GM19467 (cell line): ENCODE data around the gene SRRM3.
"Not testable (repeated sequence)": the region's sequence is repeated elsewhere in the genome, so short reads cannot be mapped to it uniquely, and the experiment has no call there.

ENCODE experiments used
- ATAC-seq: cut with Tn5 transposase; IDR thresholded peaks from one replicate; pipeline ENCODE4 v1.9.1; 2021; ENCODE audit warnings: mild to moderate bottlenecking, moderate library complexity; ENCODE audit not compliant: unreplicated experiment

The SRRM3 gene

GRCh38 chr7:76189276-76189675 lies 12.4 kb upstream of the SRRM3 start:
- ATAC-seq: no peak

- no peak for ATAC-seq
These were observed 9.9 kb upstream of the SRRM3 start for GRCh38 chr7:76191783-76192240.

GRCh38 chr7:76193466-76193865 lies 8.2 kb upstream of the SRRM3 start:
- ATAC-seq: no peak

GRCh38 chr7:76193883-76194282 lies 7.8 kb upstream of the SRRM3 start:
- no peak for ATAC-seq

GRCh38 chr7:76196786-76197185 lies 4.9 kb upstream of the SRRM3 start:
- ATAC-seq: no peak

GRCh38 chr7:76198202-76198601 lies 3.5 kb upstream of the SRRM3 start:
- no peak for ATAC-seq

- no peak for ATAC-seq
These were observed 952 bp downstream of the SRRM3 start for GRCh38 chr7:76202666-76203030.

- no peak for ATAC-seq
These were observed 2.5 kb downstream of the SRRM3 start for GRCh38 chr7:76204147-76204546.

- ATAC-seq: no peak
These were observed 4.9 kb downstream of the SRRM3 start for GRCh38 chr7:76206633-76207032.

GRCh38 chr7:76209310-76209709 lies 7.6 kb downstream of the SRRM3 start:
- ATAC-seq: no peak

- ATAC-seq: no peak
These were observed 9.5 kb downstream of the SRRM3 start for GRCh38 chr7:76211216-76211615.

GRCh38 chr7:76215349-76215748 lies 13.7 kb downstream of the SRRM3 start:
- ATAC-seq: not testable (repeated sequence)

- no peak for ATAC-seq
These were observed 14.8 kb downstream of the SRRM3 start for GRCh38 chr7:76216381-76217082.

- ATAC-seq: no peak
These were observed 16.4 kb downstream of the SRRM3 start for GRCh38 chr7:76217942-76218566.

GRCh38 chr7:76220185-76221057 lies 18.7 kb downstream of the SRRM3 start:
- ATAC-seq: no peak

- no peak for ATAC-seq
These were observed 20.6 kb downstream of the SRRM3 start for GRCh38 chr7:76222333-76222732.

GRCh38 chr7:76222839-76223238 lies 21.1 kb downstream of the SRRM3 start:
- ATAC-seq: no peak

GRCh38 chr7:76223286-76223972 lies 21.7 kb downstream of the SRRM3 start:
- no peak for ATAC-seq

- no peak for ATAC-seq
These were observed 23.0 kb downstream of the SRRM3 start for GRCh38 chr7:76224695-76225094.

GRCh38 chr7:76225379-76225778 lies 23.7 kb downstream of the SRRM3 start:
- ATAC-seq: no peak

- no peak for ATAC-seq
These were observed 24.3 kb downstream of the SRRM3 start for GRCh38 chr7:76225951-76226350.
